NT2/D1 (cell line): Measurements from ENCODE around the gene TINAGL1.

Source experiments
- SUZ12 ChIP-seq: IDR thresholded peaks from 2 replicates; pipeline ENCODE4 v1.6.1; 2011; ENCODE audit not compliant: insufficient read length, insufficient read depth; ENCODE audit errors: extremely low read depth
- YY1 ChIP-seq: IDR thresholded peaks from 2 replicates; pipeline ENCODE4 v1.6.1; 2011; ENCODE audit not compliant: insufficient read length, insufficient read depth
- ZNF274 ChIP-seq: IDR thresholded peaks from 2 replicates; pipeline ENCODE4 v1.6.1; 2011; ENCODE audit warnings: mild to moderate bottlenecking, low read depth, low read length

GRCh38 chr1:31602081-31602480 is 25.8 kb downstream of the TINAGL1 start:
- TF ChIP-seq YY1 (no peak), ZNF274 (no peak), SUZ12 (no peak)
